GM19455 (cell line): ENCODE results near the gene ARHGEF40.
"Not testable (repeated sequence)": the region's sequence is repeated elsewhere in the genome, so short reads cannot be mapped to it uniquely, and the experiment has no call there.

Source experiments
- ATAC-seq: cut with Tn5 transposase; IDR thresholded peaks from one replicate; pipeline ENCODE4 v1.9.1; 2021; ENCODE audit not compliant: unreplicated experiment

The ARHGEF40 gene

GRCh38 chr14:21039585-21040369 is 30.3 kb upstream of the ARHGEF40 start:
- ATAC-seq = no peak

DNA sequence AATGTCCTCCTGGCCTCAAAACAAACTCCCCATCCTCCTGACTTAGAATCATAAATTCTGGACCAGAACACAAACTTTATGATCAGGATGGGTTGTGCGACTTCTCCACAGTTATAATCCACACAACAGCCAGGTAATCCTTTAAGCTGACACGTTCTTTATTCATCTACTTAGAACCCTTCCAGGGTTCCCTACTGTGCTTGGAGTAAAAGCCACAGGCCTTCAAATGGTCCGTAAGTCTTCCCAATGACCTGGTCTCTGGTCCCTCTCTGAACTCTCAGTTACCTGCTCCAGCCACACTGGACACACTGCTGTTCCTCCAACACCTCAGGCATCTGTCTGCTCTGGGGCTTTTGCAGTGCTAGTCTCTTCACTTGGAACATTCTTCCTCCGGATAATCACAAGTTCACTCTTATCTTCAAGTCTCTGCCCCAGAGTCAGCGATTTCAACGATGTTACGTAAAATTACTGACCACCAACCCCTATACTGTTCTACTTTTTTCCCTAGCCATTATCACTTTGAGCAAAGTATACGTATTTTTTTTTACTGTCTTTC is 29.7 kb upstream of the ARHGEF40 start:
- no peak for ATAC-seq

DNA sequence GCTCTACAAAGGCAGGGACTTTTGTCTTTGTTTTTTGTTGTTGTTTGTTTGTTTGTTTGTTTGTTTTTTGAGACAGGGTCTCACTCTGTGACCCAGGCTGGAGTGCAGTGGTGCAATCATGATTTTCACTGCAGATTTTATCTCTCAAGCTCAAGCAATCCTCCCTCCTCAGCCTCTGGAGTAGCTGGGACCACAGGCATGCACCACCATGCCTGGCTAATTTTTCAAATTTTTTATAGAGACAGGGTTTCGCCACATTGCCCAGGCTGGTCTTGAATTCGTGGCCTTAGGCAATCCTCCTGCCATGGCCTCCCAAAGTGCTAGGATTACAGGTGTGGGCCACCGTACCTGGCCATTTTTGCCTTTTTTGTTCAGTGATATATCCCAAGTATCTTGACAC is 29.2 kb upstream of the ARHGEF40 start:
- ATAC-seq = not testable (repeated sequence)

DNA sequence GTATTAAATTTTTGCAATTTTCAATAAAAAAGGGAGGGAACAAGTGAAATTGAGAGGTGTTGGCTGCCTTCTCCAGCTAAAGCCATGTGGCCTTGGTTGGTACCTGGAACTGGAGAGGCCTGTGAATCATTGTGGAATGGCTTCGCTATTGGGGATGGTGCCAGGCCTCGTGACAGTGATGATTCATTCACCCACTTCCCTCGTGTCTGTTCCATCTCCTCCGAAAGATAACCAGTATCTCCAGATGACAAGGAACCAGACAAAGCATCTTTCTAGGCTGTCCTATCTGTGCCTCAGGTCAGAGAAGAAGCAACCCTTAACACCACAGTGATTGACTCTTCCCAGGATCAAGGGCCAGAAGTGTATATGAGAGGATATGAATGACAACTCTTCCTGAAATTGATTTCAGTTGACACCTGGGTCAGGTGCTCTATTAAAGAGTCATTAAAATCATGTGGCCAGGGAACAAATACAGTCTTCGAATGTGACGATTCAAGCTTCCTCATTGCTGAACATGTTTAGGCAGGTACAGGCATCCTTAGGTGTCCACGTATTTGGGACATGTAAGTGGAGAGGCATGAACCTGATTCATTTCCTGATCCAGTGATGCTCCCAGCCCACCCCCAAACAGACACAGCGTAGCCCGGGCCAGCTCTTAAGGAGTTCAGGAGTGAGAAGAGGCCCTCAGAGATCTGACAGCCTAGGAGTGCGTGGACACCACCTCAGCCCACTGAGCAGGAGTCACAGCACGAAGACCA is 28.2 kb upstream of the ARHGEF40 start, which contains the start of gene RNASE7:
Gene RNASE7, plus strand, starts transcription at position 687 of the 758 bp plus-strand sequence. CDS start 631 bp downstream, outside the sequence.
- ATAC-seq = no peak

- no peak for ATAC-seq
These were observed 27.2 kb upstream of the ARHGEF40 start for GRCh38 chr14:21042918-21043317.

- ATAC-seq = no peak
These were observed 26.6 kb upstream of the ARHGEF40 start for GRCh38 chr14:21043387-21043973.

- ATAC-seq = no peak
These were observed 26.0 kb upstream of the ARHGEF40 start for GRCh38 chr14:21043974-21044618.

DNA sequence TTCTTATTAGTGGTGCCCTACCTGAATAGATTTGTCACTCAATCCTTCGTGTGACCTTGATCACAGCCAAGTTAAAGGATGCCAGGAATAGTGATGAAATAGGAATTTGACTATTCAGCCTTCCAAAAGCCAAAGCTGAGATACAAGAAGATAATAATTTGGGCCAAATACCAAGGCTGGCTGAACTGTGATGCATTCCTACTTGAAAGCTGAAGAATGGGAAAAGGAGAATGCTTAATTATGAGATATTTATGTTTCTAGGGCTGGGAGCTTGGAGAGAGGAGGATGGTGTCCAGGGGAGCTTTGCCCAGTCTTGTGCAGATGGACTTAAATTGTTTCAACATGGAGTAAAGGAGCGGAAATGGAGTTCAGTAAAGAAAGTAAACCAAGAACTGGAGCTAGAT is 22.7 kb upstream of the ARHGEF40 start:
- no peak for ATAC-seq

GRCh38 chr14:21048638-21049037 is 21.5 kb upstream of the ARHGEF40 start:
- ATAC-seq = no peak

GRCh38 chr14:21049271-21049673 is 20.8 kb upstream of the ARHGEF40 start:
- ATAC-seq = no peak

GRCh38 chr14:21050597-21050996 is 19.5 kb upstream of the ARHGEF40 start:
- ATAC-seq = no peak

DNA sequence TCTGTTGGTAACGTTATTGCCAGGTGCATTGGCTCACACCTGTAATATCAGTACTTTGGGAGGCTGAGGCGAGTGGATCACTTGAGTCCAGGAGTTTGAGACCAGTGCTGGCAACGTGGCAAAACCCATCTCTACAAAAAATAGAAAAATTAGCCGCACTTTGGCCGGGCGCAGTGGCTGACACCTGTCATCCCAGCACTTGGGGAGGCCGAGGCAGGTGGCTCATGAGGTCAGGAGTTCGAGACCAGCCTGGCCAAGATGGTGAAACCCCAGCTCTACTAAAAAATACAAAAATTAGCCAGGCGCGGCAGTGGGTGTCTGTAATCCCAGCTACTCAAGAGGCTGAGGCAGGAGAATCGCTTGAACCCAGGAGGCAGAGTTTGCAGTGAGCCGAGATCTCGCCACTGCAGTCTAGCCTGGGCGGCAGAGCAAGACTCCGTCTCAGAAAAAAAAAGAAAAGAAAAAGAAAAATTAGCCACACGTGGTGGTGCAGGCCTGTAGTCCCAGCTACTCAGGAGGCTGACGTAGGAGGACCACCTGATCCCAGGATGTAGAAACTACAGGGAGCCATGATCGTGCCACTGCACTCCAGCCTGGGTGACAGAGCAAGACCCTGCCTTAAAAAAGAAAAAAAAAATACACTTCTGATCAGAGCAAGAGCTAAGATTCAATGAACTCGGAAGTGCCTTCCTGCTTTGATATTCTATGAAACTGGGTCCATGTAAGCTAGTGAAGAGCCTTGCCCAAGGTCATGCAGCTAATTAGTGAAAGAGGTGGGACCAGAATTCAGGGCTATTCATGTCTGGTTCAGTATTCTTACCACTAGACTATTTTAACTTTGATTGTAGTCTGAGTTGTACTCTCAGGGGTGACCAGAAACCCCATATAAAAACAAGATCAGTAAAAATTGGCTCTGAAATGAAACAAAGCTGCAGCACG is 16.7 kb upstream of the ARHGEF40 start:
- no peak for ATAC-seq

DNA sequence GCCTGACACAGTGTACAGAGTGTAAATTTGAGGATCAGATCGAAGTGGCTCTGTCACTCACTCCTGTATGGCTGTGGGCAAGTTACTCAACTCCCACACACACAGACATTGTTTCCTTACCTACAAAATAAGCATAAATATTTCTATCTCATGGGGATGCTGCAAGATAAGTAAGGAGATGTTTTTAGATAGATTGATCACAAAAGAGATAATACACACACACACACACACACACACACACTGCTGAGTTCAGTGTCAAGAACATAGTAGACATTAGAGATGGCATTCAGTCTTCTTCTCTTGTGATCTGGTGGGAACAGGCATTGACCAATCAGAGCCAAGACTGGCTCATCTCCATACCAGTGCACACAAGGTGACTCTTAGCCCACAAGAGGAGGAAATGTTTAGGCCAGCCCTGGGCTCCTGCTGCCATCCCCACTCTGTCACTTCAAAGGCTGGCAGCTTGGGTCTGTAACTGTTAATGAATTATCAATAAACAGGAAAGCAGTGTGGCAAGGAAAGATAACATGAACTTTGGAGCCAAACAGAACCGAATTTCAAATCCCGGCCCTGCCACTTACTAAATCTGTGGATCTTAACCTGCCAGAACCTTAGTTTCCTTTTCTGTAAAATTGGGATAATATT is 15.9 kb upstream of the ARHGEF40 start:
- ATAC-seq = no peak

DNA sequence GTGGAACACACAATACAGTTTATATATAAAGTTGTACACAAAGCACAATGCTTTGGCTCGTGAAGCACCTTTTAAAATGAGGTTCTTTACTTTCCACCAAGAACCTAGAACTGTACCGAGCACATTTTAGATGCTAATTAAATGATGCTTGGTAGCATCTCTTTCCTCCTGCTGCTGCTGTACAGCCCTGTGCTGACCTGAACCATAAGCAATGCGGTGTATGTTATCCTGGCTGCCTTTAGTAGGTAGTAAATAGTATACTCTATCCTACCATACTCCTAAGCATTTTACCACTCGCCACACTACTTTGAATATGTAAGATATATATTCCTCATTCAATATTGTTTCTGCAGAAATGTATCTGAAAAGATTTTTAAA is 15.3 kb upstream of the ARHGEF40 start:
- no peak for ATAC-seq

- ATAC-seq = no peak
These were observed 14.5 kb upstream of the ARHGEF40 start for GRCh38 chr14:21055432-21056117.

- ATAC-seq = no peak
These were observed 13.5 kb upstream of the ARHGEF40 start for GRCh38 chr14:21056520-21057163.

DNA sequence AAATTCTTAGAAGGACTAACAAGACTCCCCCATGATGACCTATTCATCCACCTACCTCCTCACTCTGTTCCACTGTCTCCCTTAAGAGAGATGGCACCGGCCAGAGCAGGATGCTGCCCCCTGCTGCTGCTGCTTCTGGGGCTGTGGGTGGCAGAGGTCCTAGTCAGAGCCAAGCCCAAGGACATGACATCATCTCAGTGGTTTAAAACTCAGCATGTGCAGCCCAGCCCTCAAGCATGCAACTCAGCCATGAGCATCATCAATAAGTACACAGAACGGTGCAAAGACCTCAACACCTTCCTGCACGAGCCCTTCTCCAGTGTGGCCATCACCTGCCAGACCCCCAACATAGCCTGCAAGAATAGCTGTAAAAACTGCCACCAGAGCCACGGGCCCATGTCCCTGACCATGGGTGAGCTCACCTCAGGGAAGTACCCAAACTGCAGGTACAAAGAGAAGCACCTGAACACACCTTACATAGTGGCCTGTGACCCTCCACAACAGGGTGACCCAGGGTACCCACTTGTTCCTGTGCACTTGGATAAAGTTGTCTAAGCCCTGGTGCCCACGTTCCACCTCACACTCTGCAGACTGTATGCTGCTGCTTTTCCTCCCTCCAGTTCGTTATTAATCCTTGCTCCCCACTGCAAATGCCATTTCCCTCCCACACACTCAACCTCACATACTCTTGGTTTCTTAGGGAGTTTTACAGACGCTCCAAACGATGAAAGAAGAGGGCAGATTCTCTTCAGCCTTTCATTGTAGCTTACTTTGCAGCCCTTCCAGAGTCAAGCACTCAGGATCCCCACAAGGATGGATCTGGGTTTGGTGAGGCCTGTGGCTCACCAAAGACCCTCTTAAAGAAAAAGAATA is 12.1 kb upstream of the ARHGEF40 start, which contains the start of gene RNASE8:
Gene RNASE8, plus strand, starts transcription at position 20 of the 873 bp plus-strand sequence. Its CDS starts 71 bp downstream, at position 91.
- no peak for ATAC-seq
